GM12891 (cell line): Measurements from ENCODE around the gene EFCAB13.
A peak's percentile ranks its signal among the peaks of the same experiment; 100 is the strongest.

ENCODE experiments used
- DNase-seq: peaks from one replicate; pipeline ENCODE4 v3.0.0; 2011; ENCODE audit warnings: low spot score; ENCODE audit not compliant: insufficient read length
- FAIRE-seq: peaks from 2 replicates; lab custom pipeline; 2011; peaks lifted over from hg19 to GRCh38; lab: Jason Lieb, UNC
- PAX5 ChIP-seq: IDR thresholded peaks from 2 replicates; pipeline ENCODE4 v1.6.1; 2011; ENCODE audit warnings: low read length, moderate library complexity, mild to moderate bottlenecking; ENCODE audit not compliant: insufficient read depth, severe bottlenecking
- POLR2A ChIP-seq: IDR thresholded peaks from 2 replicates; pipeline ENCODE4 v1.6.1; 2011; ENCODE audit warnings: low read depth, low read length, control low read depth
- POLR2AphosphoS5 ChIP-seq: IDR thresholded peaks from 2 replicates; pipeline ENCODE4 v1.6.1; 2011; ENCODE audit warnings: low read depth, low read length, control low read depth
- POU2F2 ChIP-seq: IDR thresholded peaks from 2 replicates; pipeline ENCODE4 v1.6.1; 2011; ENCODE audit warnings: low read depth, mild to moderate bottlenecking, control low read depth, low read length, moderate library complexity
- SPI1 ChIP-seq: IDR thresholded peaks from 2 replicates; pipeline ENCODE4 v1.6.1; 2011; ENCODE audit warnings: low read depth, low read length, control low read depth
- TAF1 ChIP-seq: IDR thresholded peaks from 2 replicates; pipeline ENCODE4 v1.6.1; 2011; ENCODE audit warnings: low read depth, low read length, control low read depth

EFCAB13 gene

GRCh38 chr17:47305302-47305923 is 18.3 kb upstream of the EFCAB13 start:
- DNase-seq = no peak
- no peak for FAIRE-seq
- no peak for TF ChIP-seq PAX5
- TF ChIP-seq SPI1 = no peak
- no peak for TF ChIP-seq TAF1
- TF ChIP-seq POU2F2 = no peak
- no peak for TF ChIP-seq POLR2AphosphoS5
- no peak for TF ChIP-seq POLR2A

- TF ChIP-seq PAX5 (no peak), TAF1 (no peak), POLR2A (no peak), POU2F2 (no peak), SPI1 (no peak), POLR2AphosphoS5 (no peak)
- DNase-seq = no peak
- no peak for FAIRE-seq
These were observed 13.5 kb upstream of the EFCAB13 start for GRCh38 chr17:47310186-47310733.

GRCh38 chr17:47311420-47311819 is 12.3 kb upstream of the EFCAB13 start:
- TF ChIP-seq POU2F2 (no peak), PAX5 (no peak), TAF1 (no peak), SPI1 (no peak), POLR2A (no peak)
- FAIRE-seq = no peak
- no peak for DNase-seq

- no peak for DNase-seq
- TF ChIP-seq POLR2A (no peak), POU2F2 (no peak), SPI1 (no peak)
- peak; percentile 87 for FAIRE-seq
These were observed 8.1 kb upstream of the EFCAB13 start for GRCh38 chr17:47315451-47316266.

- FAIRE-seq (no peak), DNase-seq (no peak)
- TF ChIP-seq PAX5 (no peak), SPI1 (no peak), POLR2A (no peak), TAF1 (no peak), POLR2AphosphoS5 (no peak), POU2F2 (no peak)
These were observed 7.4 kb upstream of the EFCAB13 start for GRCh38 chr17:47316311-47316710.

- FAIRE-seq (no peak), DNase-seq (no peak)
- TF ChIP-seq SPI1 = no peak
- TF ChIP-seq POLR2AphosphoS5 = no peak
- no peak for TF ChIP-seq POLR2A
- no peak for TF ChIP-seq PAX5
- no peak for TF ChIP-seq TAF1
- TF ChIP-seq POU2F2 = no peak
These were observed 6.6 kb upstream of the EFCAB13 start for GRCh38 chr17:47317119-47317518.

GRCh38 chr17:47318197-47318918 is 5.4 kb upstream of the EFCAB13 start:
- FAIRE-seq (peak; percentile 33), DNase-seq (no peak)
- TF ChIP-seq PAX5 (no peak), TAF1 (no peak)

GRCh38 chr17:47320879-47321502 is 2.8 kb upstream of the EFCAB13 start:
- TF ChIP-seq POU2F2 (no peak), POLR2AphosphoS5 (no peak), TAF1 (no peak), SPI1 (no peak), POLR2A (no peak), PAX5 (no peak)
- FAIRE-seq = no peak
- DNase-seq = no peak

GRCh38 chr17:47324224-47325020 is 667 bp downstream of the EFCAB13 start:
- no peak for FAIRE-seq
- peak; percentile 29 for DNase-seq
- TF ChIP-seq POLR2A = peak; percentile 74
- TF ChIP-seq POU2F2 = no peak; the same call in none of the 2 replicates
- TF ChIP-seq POLR2AphosphoS5 = peak; percentile 44; the same call in 1 of the 2 replicates
- peak; percentile 1; the same call in 1 of the 2 replicates for TF ChIP-seq TAF1
- peak; percentile 70 for TF ChIP-seq PAX5
- TF ChIP-seq SPI1 = peak; percentile 61
